Suppressor macrophage (primary cell): ENCODE data around the gene PCYT2.

Experiments used
- DNase-seq, 4 experiments: peaks; one replicate each; pipeline ENCODE4 v3.0.0-alpha.2; 2020 to 2022

The PCYT2 gene

GRCh38 chr17:81912441-81913309, 1.5 kb upstream of the PCYT2 start:
- no peak for DNase-seq

- no peak for DNase-seq
These were observed 770 bp upstream of the PCYT2 start for GRCh38 chr17:81911969-81912368.

- DNase-seq: peak in 1 of 4 experiments; percentile 20
These were observed 341 bp downstream of the PCYT2 start for GRCh38 chr17:81910840-81911276.

DNA sequence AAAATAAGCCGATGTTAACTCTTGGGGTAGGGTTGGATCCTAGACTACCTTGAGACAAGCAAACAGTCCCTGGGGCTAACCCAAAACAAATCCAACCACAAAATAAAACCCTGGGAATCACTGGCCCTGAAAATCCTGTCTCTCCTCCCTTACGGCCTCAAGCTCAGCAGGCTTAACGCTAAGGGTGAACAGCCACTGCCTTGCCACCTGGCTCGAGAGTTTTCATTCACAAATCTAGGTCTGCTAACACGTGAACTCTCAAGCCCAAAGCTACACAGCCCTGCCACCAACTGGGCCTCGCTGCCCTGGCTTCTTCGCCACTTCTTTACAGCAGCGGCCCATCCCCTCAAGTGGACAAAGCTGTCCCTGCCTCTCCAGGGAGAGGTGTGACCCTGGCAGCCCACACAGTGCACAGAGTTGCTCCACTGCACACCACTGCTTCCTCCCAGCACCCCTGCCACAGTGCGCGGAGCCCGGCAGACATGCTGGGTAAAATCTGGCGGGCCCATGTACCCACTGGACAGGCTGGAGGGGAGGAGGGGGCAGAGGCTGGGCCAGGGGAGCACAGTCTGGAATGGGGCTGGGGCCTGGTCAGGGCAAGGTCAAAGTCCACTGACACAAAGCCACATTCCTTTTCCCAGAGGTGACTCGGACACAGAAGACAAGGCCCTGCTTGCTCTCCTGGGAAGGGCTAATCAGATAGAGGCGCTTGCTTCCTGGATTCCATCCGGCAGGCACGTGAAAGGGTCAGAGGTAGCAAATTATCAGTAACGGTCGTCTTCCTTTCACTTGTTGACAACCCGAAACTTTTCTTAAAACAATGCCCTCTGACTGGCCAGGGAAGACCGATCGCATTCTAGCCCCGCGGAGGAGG, 996 bp downstream of the PCYT2 start:
- DNase-seq: peak in 3 of 4 experiments; percentile 50 to 66 (median 51)

- DNase-seq: no peak
These were observed 2.0 kb downstream of the PCYT2 start for GRCh38 chr17:81909231-81909630.

DNA sequence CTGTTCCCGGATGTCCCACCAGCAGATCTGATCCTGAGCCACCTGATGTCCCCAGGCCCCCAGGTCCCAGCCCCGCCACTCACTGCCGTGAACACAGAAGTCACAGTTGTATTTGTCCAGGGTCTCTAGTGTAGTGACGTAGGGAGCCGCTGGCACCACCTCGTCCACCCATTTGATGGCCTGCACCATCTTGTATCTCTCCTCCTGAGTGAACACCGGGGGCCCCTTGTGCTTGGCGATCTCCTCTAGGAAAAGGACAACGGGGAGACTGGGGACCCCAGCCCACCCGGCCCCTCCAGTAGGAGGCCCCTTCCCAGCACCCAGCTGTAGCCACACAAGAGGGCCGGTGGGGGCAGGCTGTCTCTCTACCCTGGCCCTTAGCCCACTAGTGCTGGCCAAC, 2.4 kb downstream of the PCYT2 start:
- DNase-seq: no peak

DNA sequence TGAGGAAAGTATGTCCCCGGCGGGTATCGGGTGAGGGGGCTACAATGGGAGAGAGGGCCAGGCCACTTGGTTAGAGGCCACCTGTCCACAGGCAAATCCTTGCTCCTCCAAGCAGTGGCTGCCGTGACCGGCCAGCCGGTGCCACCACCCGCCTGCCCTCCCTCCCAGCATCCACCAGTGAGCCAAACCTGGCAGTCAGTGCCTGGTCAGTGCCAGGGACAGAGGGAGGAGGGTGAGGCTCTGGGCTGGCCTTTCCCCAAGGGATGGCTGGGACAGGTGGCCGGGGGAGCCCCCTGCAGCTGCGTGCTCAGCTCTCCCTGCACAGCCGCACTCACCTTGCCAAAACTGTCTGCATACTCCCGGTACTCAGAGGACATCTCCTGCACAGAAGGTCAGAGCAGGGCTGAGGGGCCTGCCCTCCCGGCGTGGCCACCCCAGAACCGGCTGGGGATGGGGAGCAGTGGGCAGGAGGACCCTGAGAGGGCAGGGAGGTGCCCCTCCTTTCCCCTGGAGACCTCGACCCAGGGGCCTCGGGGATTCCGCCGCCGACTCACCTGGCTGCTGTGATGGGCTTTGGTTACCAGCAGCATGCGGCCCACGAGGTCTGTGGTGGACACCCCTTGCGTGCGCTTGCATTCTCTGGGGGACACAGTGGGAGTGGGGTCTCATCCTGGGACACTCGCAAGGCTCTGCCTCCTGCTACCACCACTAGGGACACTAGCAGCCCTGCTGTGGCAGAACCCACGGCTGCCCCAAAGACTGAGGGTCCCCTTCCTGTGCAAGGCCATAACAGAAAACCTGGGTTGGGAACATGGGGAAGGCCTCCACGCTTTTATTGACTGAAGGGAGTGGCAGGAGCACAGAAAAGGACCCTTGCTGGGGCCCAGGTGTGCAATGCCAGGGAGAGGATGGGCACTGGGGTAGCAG, 3.7 kb downstream of the PCYT2 start:
- DNase-seq: no peak

- no peak for DNase-seq
These were observed 4.6 kb downstream of the PCYT2 start for GRCh38 chr17:81906476-81907218.

GRCh38 chr17:81905993-81906392, 5.2 kb downstream of the PCYT2 start:
- DNase-seq: no peak

- no peak for DNase-seq
These were observed 5.7 kb downstream of the PCYT2 start for GRCh38 chr17:81905424-81905875.

- DNase-seq: no peak
These were observed 6.4 kb downstream of the PCYT2 start for GRCh38 chr17:81904600-81905423.

GRCh38 chr17:81903896-81904599, 7.2 kb downstream of the PCYT2 start:
- no peak for DNase-seq

DNA sequence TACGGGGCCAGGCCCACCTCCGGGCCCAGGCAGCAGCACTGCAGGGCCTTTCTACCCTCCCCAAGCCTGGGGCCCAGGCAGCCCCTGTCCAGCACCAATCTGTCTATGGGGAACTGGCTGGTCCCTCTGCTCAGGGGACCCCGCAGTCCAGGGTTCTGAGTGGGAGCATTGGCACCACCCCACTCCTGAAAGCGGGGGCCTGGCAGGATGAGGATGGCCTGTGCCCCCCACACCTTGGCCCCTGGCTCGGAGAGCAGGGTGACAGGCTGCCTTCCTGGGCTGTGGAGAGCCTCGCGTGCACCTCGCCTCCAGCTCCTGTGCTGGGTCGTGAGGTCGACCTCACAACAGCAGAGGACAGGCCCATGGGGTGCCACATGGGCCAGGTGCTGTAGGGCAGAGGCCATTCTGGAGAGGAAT, 7.8 kb downstream of the PCYT2 start:
- no peak for DNase-seq

- DNase-seq: no peak
These were observed 8.4 kb downstream of the PCYT2 start for GRCh38 chr17:81902653-81903414.

GRCh38 chr17:81902023-81902652, 9.1 kb downstream of the PCYT2 start, which contains the start of gene NPB:
Gene NPB, plus strand, starts transcription at chr17:81902238. Its CDS starts 40 bp downstream, at chr17:81902278.
- peak; percentile 27 to 67 (median 44) for DNase-seq

- no peak for DNase-seq
These were observed 9.8 kb downstream of the PCYT2 start for GRCh38 chr17:81901167-81902022.

GRCh38 chr17:81900181-81900820, 10.9 kb downstream of the PCYT2 start:
- no peak for DNase-seq
